ENCODE data around the gene MASP2.
"Not testable (repeated sequence)": the region's sequence is repeated elsewhere in the genome, so short reads cannot be mapped to it uniquely, and the experiment has no call there.

Gene MASP2

DNA sequence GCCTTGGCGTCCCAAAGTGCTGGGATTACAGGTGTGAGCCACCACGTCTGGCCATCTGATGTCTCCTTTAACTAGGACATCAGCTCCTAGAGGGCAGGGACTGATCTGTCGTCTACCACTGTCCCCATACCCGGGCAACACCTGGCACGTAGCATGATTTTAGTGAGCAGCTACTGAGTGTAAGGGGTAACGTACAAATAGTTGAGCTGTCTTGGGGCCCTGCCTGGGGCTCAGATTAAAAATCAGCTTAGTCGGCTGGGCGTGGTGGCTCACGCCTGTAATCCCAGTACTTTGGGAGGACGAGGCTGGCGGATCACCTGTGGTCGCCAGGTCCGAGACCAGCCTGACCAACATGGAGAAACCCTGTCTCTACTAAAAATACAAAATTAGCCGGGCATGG lies 11.0 kb upstream of the MASP2 start:
- FAIRE-seq, result no peak

DNA sequence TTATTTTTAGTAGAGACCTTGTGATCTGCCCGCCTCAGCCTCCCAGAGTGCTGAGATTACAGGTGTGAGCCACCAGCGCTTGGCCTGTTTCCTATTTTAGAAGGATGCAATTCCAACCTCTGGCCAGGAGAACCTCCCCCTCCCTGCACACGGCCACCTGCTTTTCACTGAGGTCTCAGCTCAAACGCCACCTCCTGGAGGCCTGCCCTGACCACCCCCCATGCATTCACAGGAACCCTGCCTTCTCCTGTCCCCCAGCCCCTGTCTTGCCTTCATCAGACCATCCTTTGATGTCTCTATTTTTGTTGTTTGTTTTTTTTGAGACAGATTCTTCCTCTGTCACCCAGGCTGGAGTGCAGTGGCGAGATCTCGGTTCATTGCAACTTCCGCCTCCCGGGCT lies 10.4 kb upstream of the MASP2 start:
- no peak for FAIRE-seq

DNA sequence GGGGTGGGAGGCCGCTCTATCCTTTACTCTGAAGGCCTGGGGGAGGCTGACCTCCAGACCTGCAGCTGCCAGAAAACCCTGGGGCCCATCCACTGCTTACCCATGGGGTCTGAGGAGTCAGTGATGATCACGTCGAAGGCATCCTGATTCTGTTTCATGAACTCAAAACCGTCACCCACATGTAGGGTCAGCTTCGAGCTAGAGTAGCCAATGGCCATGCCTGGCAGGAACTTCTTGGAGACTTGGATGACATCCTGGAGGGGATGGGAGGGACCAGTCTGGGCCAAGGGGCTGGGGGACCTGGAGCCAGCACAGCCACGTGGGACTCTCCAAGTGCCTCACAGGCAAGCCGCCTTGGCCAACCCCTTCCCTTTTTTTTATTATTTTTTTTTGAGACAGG lies 9.5 kb upstream of the MASP2 start:
- FAIRE-seq, result no peak

GRCh38 chr1:11055676-11056075 lies 8.6 kb upstream of the MASP2 start:
- no peak for FAIRE-seq

- no peak for FAIRE-seq
Observed at GRCh38 chr1:11054666-11055065, 7.6 kb upstream of the MASP2 start.

DNA sequence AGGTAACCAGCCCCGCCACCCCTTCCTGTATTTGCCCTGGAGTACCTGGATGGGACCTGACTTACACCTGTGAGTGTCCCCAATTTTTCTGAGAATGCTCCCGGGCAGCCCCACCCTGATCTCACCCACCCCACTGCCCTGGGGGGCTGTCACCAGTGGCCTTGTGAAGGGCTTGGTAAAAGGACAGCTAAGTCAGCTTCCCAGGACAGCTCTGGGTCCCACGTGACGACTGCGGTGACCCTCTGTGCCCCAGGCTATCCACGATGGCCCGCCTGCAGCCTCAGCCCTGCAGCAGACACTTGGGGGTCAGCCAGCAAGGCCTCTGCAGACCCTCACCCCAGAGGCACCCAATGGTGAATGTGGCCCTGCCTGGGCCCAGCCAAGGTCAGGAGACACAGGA lies 7.1 kb upstream of the MASP2 start:
- no peak for FAIRE-seq

- FAIRE-seq, result no peak
Observed at GRCh38 chr1:11053758-11054137, 6.7 kb upstream of the MASP2 start.

GRCh38 chr1:11052839-11053757 lies 6.1 kb upstream of the MASP2 start:
- no peak for FAIRE-seq

GRCh38 chr1:11051781-11052511 lies 4.9 kb upstream of the MASP2 start:
- FAIRE-seq, result no peak

DNA sequence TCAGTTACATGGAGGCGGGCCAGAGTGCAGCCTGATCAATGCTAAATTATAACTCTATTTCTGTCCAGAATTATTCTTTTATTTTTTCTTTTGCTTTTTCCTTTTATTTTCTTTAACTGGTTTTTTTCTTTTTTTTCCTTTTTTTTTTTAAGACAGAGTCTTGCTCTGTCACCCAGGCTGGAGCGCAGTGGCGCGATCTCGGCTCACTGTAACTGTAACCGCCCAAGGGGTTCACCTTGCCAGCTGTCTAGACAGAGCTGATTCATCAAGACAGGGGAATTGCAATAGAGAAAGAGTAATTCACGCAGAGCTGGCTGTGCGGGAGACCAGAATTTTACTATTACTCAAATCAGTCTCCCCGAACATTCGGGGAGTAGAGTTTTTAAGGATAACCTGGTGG lies 4.1 kb upstream of the MASP2 start:
- FAIRE-seq, result not testable (repeated sequence)

GRCh38 chr1:11046270-11046566 lies 821 bp downstream of the MASP2 start:
- FAIRE-seq, result no peak

DNA sequence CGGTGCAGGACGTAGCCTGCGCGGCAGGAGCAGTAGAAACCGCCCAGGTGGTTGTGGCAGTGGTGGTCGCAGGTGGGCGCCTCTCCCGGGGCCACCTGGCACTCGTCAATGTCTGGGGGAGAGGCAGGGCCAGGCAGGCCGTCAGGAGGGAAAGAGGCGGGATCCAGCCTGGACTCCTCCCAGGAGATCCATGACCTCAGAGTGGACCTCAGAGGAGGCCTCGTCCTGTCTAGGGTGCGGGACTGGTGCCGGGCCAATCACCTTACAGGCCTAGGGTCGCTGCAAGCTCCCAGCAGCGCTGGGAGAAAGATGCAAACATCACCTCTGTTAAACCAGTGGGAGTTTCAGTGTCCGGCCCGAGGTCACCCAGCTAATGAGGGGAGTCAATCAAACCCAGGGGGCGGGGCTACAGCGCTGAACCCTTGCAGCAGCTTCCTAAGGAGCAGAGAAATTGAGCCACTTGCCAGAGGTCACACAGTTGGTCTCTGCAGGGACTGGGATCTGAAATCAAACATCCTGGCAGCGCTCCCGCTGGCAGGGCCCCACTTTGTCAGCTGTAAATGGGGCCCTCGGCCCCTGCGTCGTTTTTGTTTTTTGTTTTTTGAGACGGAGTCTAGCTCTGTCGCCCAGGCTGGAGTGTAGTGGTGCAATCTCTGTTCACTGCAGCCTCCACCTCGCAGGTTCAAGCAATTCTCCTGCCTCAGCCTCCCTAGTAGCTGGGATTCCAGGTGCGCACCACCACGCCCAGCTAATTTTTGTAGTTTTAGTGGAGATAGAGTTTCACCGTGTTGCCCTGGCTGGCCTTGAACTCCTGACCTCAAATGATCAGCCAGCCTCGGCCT lies 1.4 kb downstream of the MASP2 start:
- no peak for FAIRE-seq

DNA sequence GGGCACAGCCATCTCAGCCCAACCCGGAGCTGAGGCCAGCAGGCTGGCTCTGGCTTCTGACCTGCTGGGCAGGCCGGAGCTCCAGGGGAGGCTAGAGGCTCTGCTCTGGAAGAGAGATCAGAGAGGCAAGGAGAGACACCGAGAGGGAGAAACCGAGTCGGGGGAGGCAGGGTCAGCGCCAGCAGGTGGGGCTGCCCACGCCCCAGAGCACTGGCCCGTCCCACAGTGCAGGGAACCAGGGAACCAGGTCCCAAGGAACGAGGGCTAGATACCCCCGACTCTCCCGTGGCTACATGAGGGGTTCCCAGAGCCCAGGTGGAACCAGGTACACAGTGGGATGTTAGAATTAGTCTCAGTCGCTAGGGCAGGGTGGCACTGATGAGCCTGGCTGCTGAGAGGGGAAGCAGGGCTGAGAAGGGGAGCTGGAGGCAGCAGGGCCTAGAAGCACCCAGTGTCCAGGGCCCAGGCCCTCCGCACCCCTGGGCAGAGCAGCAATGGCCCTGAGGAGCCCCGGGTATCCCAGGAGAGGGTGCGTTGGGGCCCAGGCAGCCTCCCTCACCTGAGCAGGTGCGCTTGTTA lies 2.1 kb downstream of the MASP2 start:
- FAIRE-seq, result no peak

GRCh38 chr1:11044086-11044848 lies 2.8 kb downstream of the MASP2 start:
- no peak for FAIRE-seq

DNA sequence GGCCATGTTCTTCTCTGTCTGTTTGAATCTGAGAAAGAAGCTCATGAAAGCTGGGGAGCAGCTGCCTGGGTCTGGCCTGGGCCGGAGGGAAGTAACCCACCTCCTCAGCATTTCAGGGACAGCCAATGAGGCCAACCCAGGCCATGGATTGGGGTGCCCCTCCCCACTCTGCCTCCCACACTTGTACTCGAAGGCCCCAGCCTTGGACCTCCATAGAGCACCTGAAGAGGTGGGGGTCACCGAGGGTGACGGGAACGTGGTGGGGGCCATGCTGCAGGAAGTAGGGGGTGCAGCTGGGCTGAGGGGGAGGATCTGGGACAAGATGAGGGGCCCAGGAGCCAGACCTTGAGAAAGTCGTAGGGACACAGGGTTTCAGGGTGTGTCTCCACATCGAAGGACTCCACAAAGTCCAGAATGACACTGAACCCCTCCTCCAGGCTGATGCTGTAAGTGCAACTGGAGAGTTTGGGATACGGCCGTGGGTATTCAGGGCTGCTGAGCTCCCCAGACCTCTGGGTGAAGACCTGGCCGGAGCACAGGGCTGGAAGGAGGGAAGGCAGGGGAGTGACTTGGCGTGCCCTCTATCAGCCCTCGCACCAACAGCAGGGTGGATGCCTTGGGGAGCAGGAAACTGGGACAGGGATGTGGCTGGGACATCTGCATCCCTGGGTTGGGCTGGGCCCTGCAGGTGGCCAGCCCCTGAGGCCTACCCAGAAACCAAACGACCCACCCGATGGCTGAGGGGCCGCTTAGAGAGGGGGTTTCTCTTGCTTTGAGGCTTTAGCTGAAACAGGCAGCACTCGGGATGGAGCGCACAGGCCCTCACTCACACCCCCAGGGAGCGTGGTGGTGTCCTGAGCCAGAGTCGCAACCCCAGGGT lies 3.8 kb downstream of the MASP2 start:
- no peak for FAIRE-seq

- no peak for FAIRE-seq
Observed at GRCh38 chr1:11042065-11042464, 5.0 kb downstream of the MASP2 start.

- no peak for FAIRE-seq
Observed at GRCh38 chr1:11041048-11041447, 6.0 kb downstream of the MASP2 start.

DNA sequence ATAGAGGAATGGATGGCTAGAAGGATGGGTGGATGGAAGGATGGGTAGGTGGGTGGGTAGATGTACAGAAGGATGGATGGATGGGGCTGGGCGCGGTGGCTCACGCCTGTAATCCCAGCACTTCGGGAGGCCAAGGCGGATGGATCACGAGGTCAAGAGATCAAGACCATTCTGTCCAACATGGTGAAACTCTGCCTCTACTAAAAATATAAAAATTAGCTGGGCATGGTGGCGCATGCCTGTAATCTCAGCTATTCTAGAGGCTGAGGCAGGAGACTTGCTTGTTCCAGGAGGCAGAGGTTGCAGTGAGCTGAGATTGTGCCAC lies 7.0 kb downstream of the MASP2 start:
- FAIRE-seq, result not testable (repeated sequence)

GRCh38 chr1:11039351-11040104 lies 7.5 kb downstream of the MASP2 start:
- FAIRE-seq, result no peak

DNA sequence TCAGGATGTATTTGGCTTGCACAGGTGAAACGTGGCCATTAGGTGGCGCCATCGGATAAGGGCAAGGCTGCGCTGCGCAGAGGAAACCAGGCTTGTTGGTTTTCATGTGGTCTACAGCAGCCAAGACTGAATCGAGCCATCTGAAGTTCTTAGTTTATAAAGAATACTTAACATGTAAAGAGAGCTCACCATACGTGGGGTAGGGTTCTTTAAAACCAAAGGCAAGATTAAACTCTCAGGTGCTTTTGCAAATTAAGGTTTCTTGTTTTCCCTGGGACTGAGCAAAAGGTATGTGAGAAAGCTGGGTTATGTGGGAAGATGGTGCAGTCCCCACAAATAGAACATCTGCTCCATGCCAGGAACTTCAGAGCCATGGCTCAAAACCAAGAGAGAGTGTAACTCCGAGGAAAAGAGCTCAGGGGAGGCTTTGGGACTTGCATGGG lies 9.3 kb downstream of the MASP2 start:
- FAIRE-seq, result peak; percentile 97

Measured in G401.6 (cell line).